Urinary bladder (tissue), 4 donors: Measurements from ENCODE around the gene FOXN3. TPM values are rescaled to one million over a fixed set of nuclear protein-coding genes. Genes with fewer than 3 reads are reported as not detected.

Experiments
- DNase-seq: peaks from one replicate; pipeline ENCODE4 v3.0.0-alpha.2; 2015; ENCODE audit errors: extremely low spot score
- H3K27ac ChIP-seq: one replicate; pipeline ENCODE4 v1.5.1; 2013; ENCODE audit warnings: low read depth, mild to moderate bottlenecking, moderate library complexity
- H3K36me3 ChIP-seq: one replicate; pipeline ENCODE4 v1.6.1; 2013; ENCODE audit warnings: mild to moderate bottlenecking, moderate library complexity; ENCODE audit not compliant: insufficient read depth
- H3K4me1 ChIP-seq: one replicate; pipeline ENCODE4 v1.6.1; 2013; ENCODE audit warnings: mild to moderate bottlenecking, moderate library complexity; ENCODE audit not compliant: insufficient read depth
- H3K4me3 ChIP-seq: one replicate; pipeline ENCODE4 v1.5.1; 2013; ENCODE audit warnings: low read depth, low read length
- WGBS: extraction: QIAGEN DNeasy Blood & Tissue Kit; methylation state at CpG from one replicate; pipeline ENCODE4 v1.1.7; 2013; 5-methylcytosine and 5-hydroxymethylcytosine counted together
- polyA plus RNA-seq: library from polyadenylated mRNA; stranded (reverse); fragments of 200-250 nt; gene quantifications from one replicate; pipeline ENCODE4 v1.2.3, GENCODE V29; 2013
- total RNA-seq: library from RNA; depleted of rRNA; stranded (reverse); fragments of >200 nt; gene quantifications from one replicate; pipeline ENCODE4 v1.2.3, GENCODE V29; 2014
- donor health status: healthy with polysubstance abuse.
- donor health status: healthy.

FOXN3 gene
- total and polyA plus RNA-seq, 2 donors = 38.5 to 64.7 TPM

DNA sequence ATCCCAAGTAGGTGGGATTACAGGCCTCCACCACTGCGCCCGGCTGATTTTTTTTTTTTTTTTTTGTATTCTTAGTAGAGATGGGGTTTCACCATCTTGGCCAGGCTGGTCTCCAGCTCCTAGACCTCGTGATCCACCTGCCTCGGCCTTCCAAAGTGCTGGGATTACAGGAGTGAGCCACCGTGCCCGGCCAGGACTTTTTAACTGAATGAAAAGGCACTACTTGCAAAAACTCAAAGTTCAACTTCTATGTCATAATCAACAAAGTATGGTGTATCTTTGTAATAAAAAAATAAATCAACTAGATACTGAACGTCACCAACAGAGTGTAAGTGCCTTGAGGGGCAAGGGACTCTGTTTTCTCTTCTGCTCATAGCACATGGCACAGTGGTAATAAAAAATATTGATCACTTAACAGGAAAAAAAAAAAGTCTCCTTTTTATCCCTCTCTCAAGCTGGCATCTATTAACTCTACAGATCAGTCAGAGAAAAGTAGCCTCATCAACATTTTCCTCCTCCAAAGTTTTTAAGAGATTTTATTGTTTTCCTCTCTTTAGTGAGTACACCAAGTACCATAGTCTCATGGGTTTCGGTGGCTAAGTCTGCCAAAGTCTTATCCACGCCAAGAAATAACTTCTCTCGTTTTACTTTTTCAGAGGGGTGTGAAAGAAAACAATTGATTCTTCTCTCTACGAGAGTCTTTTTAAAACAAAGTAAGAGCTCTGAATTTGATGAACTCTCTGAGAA, 10.6 kb upstream of the FOXN3 start:
- no peak overlapping the region for H3K27ac ChIP-seq
- H3K36me3 ChIP-seq = no peaks in the 10 kb centered on the region
- no peak overlapping the region for H3K4me3 ChIP-seq
- DNase-seq = peak; percentile 45
- 81% methylated on average over 11 of the region's 11 CpGs for WGBS
- no peaks in the 10 kb centered on the region for H3K4me1 ChIP-seq

GRCh38 chr14:89425931-89426330, 8.9 kb upstream of the FOXN3 start:
- H3K4me1 ChIP-seq = no peaks in the 10 kb centered on the region
- WGBS = 80% methylated on average over 6 of the region's 6 CpGs
- H3K36me3 ChIP-seq = no peaks in the 10 kb centered on the region
- no peak for DNase-seq
- H3K27ac ChIP-seq = no peak overlapping the region
- H3K4me3 ChIP-seq = no peak overlapping the region

GRCh38 chr14:89424241-89424640, 7.2 kb upstream of the FOXN3 start:
- H3K4me1 ChIP-seq = no peaks in the 10 kb centered on the region
- H3K27ac ChIP-seq = no peak overlapping the region

GRCh38 chr14:89422952-89423345, 5.9 kb upstream of the FOXN3 start:
- Histone ChIP-seq H3K36me3 (no peaks in the 10 kb centered on the region), H3K4me3 (no peak overlapping the region), H3K4me1 (no peaks in the 10 kb centered on the region), H3K27ac (no peak overlapping the region)
- WGBS = 62% methylated on average over 5 of the region's 5 CpGs
- DNase-seq = no peak

More at GRCh38 chr14:89424241-89424640, 7.2 kb upstream of the FOXN3 start:
- Histone ChIP-seq H3K4me3 (no peak overlapping the region), H3K36me3 (no peaks in the 10 kb centered on the region)
- WGBS = 88% methylated on average over 6 of the region's 6 CpGs
- no peak for DNase-seq

DNA sequence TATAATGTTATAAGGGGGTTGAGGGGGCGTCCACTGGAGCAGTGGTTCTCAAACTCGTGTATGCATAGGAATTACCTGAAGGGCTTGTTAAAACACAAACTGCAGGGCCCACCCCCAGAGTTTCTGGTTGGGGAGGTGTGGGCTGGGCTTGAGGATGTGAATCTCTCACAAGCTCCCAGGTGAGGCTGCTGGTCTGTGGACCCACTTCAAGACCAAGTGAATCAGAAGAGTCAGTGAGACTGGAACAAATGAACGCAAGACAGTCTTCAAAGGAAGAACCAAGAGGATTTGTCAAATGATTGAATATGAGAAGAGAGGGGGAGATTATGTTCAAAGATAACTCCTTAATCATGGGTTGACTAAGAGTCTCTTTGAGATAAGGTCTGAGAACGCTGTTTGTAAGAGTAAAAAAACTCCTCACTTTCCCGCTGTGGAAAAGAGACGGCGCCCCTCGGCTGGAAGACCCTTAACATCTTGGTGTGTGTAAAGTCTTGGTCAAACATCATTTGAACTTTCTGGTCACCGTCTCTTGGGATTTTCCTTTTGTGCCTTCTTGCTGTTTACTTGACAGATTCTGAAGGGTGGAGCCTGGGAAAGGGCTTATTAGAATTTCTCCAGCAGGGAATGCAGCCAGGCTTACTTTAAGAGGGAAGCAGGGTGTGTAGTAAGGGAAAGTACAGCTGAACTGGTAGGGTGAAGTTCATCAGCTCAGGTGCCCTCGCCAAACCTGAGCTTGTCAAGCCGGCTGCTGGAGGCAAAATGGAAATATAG, 5.3 kb upstream of the FOXN3 start:
- DNase-seq = no peak
- WGBS = 34% methylated on average over 11 of the region's 11 CpGs

GRCh38 chr14:89420502-89420901, 3.5 kb upstream of the FOXN3 start:
- Histone ChIP-seq H3K36me3 (no peaks in the 10 kb centered on the region), H3K4me1 (no peaks in the 10 kb centered on the region), H3K4me3 (no peak overlapping the region), H3K27ac (no peak overlapping the region)
- DNase-seq = no peak
- 78% methylated on average over 3 of the region's 3 CpGs for WGBS

More for the DNA sequence above, 5.3 kb upstream of the FOXN3 start:
- no peaks in the 10 kb centered on the region for H3K36me3 ChIP-seq
- H3K4me3 ChIP-seq = no peak overlapping the region
- no peak overlapping the region for H3K27ac ChIP-seq
- no peaks in the 10 kb centered on the region for H3K4me1 ChIP-seq

GRCh38 chr14:89419973-89420482, 3.0 kb upstream of the FOXN3 start:
- 94% methylated on average over 6 of the region's 6 CpGs for WGBS
- Histone ChIP-seq H3K4me3 (no peak overlapping the region), H3K27ac (no peak overlapping the region), H3K4me1 (no peaks in the 10 kb centered on the region), H3K36me3 (no peaks in the 10 kb centered on the region)
- no peak for DNase-seq

DNA sequence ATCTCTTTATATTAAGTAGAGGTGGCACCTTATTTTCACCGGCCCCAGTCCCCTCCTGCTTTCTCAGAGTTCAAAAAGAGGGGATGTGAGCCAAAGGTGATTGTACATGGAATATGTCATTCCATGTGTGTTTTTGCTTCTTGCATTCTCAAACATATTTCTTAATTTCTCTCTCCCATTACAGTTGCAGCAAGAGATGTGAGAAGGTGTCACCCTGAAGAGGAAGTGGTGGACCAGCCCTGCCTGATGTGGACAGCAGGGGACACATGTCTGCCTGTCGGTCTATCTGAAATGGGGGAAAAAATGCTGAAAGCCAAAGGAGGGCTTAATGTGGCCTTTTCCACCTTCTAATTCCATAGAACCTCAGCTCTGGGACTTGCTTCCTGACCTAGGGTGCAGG, 1.9 kb upstream of the FOXN3 start:
- Histone ChIP-seq H3K4me1 (no peaks in the 10 kb centered on the region), H3K36me3 (no peaks in the 10 kb centered on the region), H3K27ac (no peak overlapping the region), H3K4me3 (no peak overlapping the region)
- DNase-seq = no peak
- WGBS = 81% methylated on average over 2 of the region's 2 CpGs

DNA sequence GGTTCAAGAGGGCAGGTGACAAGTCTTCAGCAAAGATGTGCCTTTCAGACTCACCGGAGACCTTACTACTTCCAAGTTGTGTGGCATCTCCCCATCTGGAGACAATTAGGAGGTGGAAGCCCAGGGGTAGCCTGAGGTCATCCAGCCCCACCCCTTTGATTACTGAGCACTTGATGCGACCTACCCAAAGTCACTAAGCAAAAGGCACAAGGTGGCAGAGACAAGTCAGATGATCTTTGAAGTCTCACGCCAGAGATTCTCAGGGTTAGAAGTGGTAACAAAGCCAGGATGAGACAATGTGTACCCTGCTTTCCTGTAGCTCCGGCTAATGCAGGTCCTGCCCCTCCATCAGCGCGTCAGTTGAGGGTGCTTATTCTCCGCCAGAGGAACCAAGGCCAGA, 1.4 kb upstream of the FOXN3 start:
- Histone ChIP-seq H3K4me1 (no peaks in the 10 kb centered on the region), H3K36me3 (no peaks in the 10 kb centered on the region), H3K4me3 (no peak overlapping the region), H3K27ac (no peak overlapping the region)
- no peak for DNase-seq
- WGBS = 76% methylated on average over 7 of the region's 7 CpGs

GRCh38 chr14:89417465-89418225, 612 bp upstream of the FOXN3 start:
- H3K27ac ChIP-seq = peak overlapping the region; percentile 90
- H3K4me1 ChIP-seq = no peaks in the 10 kb centered on the region
- peak overlapping the region; percentile 99 for H3K4me3 ChIP-seq
- H3K36me3 ChIP-seq = no peaks in the 10 kb centered on the region
- 2% methylated on average over 51 of the region's 51 CpGs for WGBS
- DNase-seq = no peak

- DNase-seq = peak; percentile 93
- Histone ChIP-seq H3K4me1 (no peaks in the 10 kb centered on the region), H3K36me3 (no peaks in the 10 kb centered on the region), H3K4me3 (peak overlapping the region; percentile 99), H3K27ac (peak overlapping the region; percentile 99)
- WGBS = under 1% methylated on average over 96 of the region's 98 CpGs
Observed at GRCh38 chr14:89416002-89416995, 734 bp downstream of the FOXN3 start.

DNA sequence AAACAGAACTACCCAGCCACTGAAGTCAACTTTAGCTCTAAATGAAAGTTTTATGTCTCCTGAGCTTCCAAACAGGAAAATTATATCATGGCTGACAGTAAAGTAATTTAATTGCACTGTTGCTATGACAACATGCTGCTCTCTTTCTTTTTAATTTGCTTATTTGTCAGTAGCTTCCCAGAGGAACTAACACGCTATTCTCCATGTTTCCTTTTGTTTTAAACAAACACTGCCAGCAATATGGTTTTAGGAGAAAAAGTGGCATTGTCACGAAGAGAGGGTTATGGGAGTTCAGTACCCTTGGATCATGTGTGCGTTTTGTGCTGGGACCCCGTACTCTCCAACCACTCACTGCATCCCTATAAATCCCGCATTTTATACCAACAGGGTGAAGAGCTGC, 1.9 kb downstream of the FOXN3 start:
- H3K36me3 ChIP-seq = no peaks in the 10 kb centered on the region
- H3K4me3 ChIP-seq = peak overlapping the region; percentile 99
- H3K4me1 ChIP-seq = no peaks in the 10 kb centered on the region
- H3K27ac ChIP-seq = peak overlapping the region; percentile 51
- WGBS = 18% methylated on average over 5 of the region's 5 CpGs
- DNase-seq = no peak
